Stimulated activated CD8-positive, alpha-beta memory T cell treated with anti-CD3 and anti-CD28 coated beads, Interleukin-15, amount 100 ng/mL, for 4 hours (primary cell): Measurements from ENCODE around the gene STXBP4.

Experiments used
- DNase-seq, 2 donors: peaks; one replicate each; pipeline ENCODE4 v3.0.0-alpha.2; 2020; ENCODE audit warnings: low read depth in 2 of 2

STXBP4 gene, protein sequence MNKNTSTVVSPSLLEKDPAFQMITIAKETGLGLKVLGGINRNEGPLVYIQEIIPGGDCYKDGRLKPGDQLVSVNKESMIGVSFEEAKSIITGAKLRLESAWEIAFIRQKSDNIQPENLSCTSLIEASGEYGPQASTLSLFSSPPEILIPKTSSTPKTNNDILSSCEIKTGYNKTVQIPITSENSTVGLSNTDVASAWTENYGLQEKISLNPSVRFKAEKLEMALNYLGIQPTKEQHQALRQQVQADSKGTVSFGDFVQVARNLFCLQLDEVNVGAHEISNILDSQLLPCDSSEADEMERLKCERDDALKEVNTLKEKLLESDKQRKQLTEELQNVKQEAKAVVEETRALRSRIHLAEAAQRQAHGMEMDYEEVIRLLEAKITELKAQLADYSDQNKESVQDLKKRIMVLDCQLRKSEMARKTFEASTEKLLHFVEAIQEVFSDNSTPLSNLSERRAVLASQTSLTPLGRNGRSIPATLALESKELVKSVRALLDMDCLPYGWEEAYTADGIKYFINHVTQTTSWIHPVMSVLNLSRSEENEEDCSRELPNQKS

DNA sequence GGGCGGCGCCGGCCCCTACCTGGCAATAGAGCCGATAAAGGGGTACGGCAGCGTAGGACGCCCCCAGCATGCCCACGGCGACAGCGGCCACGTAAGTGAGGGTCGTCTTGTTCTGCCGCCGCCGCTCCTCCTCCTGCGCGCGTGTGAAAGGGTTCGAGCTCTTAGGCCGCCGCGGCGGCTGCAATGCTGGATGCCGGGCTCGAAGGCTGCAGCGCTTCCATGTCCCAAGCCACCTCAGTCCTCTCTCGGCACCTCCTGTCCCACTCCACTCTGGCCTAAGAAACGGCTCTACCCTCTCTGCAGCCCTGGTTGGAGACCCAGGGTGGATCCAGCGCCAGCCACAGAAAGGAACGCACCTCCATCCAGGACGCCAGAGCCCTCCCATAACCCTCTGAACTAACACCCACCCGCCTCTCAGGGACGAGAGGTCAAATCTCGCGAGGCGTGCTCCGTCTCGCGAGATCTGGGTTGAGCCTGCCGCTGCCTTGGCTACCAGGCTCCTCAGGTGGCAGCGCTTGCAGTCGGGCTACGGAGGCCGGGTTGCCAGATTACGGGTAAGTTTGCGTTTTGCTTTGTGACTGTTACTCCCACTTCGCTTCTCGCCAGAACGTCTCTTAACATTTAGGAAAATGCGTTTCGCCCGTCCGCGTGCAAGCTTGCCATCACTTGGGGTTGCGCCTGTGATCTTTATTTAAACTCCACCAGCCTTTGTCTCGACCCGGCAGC, at the start of gene STXBP4, which contains the start of gene COX11:
Gene STXBP4, plus strand, starts transcription at position 504 of the 726 bp plus-strand sequence. CDS start 17,455 bp downstream, outside the sequence.
Gene COX11, minus strand, starts transcription at position 393 of the 726 bp plus-strand sequence. Its CDS starts 8 bp downstream, at position 385.
- DNase-seq: peak; percentile 83 to 87

DNA sequence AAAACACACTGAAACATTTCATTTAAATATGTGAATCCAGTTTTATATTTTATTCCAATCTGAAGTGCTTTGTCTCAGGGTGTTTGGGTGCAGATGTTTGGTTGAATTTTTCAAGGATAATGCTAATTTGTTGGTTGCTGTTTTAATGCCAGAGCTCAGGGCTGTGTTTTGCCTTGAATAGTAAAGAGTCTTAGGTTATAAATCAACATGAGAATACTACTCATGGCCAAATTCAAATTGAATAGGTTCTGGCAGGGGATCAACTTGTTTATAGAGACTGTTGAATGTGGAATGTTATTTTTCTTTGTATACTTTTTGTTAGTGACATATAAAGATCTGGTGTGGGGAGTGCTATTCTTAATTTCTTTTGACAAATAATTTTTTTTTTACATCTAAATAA, 49.1 kb upstream of the STXBP4 start:
- no peak for DNase-seq

DNA sequence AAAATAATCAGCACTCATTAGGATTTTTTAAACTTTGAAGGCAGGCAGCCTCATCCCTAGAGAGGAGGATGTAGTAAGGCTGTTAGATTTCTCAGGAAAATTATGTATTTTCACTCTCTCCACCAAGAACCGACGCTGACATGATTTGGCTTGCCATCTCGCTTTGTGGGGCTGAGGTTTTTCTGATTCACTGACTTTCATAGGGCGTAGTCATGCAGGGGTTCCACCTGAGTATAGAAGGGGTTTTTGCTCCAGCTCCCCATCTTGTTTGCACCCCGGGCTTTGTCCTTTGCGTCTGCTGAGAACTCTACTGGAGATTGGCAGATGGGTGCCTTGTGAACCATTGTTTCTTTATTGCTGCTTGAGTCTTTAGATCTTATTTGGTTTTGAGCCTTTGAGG, 47.7 kb upstream of the STXBP4 start:
- no peak for DNase-seq

DNA sequence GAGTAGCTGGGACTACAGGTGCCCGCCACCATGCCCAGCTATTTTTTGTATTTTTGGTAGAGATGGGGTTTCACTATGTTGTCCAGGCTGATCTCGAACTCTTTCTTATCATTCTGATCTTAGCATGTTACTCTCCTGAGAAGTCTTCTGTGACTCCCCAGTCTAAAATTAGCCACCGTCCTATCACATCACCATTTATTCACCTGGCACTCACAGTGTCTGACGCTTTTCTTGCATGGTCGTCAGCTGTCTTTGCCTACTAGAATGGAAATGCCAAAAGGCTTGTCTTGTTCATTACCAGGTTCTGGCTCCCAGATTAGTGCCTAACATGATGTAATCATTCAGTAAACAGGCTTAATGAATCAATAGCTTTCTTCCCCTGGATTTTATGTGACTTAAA, 44.2 kb upstream of the STXBP4 start:
- DNase-seq: no peak

DNA sequence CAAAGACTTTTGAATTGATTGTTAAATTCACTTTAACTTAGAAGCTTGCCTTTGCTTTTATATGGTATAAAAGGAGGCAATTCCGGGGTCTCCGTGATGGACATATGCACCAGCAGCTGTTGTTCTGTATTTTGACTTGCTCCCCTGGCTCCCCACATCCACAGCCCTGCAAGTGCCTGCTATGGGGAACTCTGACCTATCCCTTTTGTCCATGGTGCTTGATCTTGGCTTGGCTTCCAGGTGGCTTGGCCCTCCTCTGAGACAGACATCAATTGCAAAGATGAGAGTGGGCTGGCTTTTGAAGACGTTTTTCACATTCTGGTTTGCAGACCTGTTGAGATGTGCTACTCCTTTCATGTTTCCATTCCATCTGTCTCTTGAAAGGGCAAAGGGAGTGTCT, 41.0 kb upstream of the STXBP4 start:
- DNase-seq: no peak

DNA sequence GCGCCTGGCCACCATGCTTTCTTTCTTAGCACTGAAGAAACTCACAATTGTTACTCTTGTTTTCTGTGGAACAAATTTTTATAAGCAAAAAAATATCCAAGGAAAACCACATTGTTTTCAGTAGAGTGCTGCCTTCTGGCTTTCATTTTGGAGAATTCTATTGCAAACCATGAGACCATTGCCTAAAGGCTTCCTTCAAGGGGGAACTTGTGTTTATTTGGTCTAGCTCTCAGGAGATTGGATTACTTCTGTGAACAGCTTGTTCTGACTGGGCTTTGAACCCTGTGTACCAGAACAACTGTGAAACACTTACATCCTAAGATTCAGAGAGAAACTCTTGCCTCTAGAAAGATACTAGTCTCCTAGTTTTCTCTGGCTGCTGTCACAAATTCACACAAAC, 35.9 kb upstream of the STXBP4 start:
- DNase-seq: no peak

DNA sequence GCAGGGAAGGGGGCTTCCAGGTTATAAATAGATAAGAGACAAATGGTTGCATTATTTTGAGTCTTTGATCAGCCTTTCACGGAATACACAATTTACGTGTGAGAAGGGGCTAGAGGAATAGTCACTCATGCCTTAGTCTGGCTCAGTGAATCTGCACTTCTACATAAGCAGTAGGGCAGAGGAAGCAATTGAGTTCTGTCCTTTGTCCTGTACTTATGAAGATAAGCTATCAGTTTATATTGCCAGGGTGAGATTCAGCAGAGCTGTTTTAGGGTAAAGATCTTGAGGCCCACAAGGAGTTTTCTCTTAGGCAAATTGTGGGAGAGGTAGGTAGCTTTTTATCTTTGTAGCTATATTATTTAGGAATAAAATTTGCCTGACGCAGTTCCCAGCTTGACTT, 34.6 kb upstream of the STXBP4 start:
- DNase-seq: no peak

DNA sequence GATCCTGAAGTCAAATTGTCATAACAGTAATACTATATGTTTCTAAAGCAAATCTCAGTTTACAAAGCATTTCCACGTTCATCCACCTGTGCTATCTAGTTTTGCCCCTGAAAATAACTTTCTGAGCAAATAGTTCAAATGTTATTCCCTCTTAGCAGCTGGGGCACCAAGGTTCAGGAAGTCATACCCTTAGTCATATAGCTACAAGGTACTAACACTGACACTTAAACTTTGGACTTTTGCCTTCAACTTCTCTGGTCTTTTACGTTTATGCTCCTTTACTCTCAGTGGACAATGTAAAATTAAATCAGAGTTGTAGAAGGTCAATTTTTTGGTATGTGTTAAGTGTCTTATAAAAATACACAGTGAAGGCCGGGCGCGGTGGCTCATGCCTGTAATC, 33.1 kb upstream of the STXBP4 start:
- no peak for DNase-seq

DNA sequence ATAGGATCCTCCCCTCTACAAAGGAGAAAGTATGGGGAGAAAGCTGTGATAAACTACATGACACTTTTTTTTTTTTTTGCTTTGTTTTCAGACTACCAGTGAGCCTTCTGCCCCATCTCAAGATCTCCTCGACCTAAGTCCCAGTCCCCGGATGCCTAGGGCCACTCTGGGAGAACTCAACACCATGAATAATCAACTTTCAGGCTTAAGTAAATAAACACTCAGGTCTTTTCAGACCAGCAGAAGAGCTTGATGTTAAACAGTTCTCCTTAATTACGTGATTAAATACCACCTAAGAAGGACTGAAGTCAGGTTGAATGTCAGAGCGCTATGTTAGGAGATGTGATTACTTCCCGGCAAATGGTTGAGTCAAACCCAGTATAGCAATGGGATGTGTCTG, 31.5 kb upstream of the STXBP4 start:
- no peak for DNase-seq

DNA sequence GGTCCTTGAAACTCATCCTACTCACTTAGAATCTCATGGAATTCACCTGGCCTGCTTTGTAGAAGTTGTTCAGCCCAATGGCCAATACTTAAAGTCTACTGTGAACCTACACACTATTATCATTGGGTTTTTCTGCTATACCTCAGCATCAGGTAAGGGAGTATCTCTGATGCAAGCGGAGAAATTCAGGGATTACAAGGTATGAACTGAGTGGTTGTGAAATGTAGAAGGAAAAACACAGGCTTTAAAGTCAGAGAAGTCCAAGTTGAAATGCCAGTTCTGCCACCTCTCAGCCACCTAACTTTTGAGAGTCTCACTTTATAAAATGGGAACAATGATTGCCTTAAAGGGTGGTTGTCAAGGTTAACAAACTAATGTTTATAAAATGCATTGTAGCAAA, 31.1 kb upstream of the STXBP4 start:
- no peak for DNase-seq

DNA sequence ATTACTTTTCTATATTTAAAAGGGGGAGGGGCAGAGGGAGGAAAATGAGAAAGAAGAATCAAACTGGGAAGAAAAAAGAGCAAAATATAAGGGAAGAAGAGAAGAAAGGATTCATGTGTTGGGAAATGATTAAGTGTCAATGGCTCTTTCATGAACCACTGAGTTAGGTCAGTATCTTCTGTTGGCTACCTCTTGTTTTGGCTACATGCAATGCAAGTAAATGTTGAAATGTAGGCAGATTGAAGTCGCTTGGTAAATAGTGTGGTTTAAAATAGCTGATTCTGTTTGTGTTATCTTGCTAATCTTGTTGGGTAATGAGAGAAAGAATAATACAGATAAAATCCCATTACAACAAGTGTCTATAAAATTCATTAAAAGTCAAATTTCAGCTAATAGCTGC, 27.3 kb upstream of the STXBP4 start:
- no peak for DNase-seq

DNA sequence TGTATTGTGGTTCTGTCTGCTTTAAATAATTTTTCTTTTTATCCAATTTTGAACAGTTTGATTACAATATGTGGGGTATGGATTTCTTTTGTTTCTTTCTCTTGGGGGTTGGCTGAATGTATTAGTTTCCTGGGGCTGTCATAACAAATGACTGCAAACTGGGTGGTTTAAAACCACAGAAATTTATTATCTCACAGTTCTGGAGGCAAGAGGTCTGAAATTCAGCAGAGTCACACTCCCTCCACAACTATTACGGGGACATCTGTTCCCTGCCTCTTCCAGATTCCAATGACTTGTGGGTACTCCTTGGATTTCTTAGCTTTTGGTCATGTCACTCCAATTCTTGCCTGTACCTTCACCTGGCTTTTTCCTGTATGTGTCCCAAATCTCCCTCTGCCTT, 23.8 kb upstream of the STXBP4 start:
- no peak for DNase-seq

DNA sequence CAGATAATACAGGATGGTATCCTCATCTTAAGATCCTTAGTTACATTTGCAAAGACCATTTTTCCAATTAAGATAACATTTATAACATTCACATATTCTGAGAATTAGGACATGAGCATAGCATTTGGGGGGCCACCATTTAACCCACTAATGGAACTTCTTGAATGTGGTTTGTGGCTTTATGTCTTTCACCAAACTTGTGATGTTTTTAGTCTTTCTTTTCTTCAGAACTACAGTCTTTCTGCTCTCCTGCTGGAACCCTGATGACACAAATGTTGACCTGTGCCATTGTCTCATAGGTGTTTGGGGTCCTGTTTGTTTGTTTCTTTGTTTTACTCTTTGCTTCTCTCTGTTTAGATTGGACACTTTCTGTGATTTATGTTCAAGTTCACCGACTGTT, 23.3 kb upstream of the STXBP4 start:
- no peak for DNase-seq

DNA sequence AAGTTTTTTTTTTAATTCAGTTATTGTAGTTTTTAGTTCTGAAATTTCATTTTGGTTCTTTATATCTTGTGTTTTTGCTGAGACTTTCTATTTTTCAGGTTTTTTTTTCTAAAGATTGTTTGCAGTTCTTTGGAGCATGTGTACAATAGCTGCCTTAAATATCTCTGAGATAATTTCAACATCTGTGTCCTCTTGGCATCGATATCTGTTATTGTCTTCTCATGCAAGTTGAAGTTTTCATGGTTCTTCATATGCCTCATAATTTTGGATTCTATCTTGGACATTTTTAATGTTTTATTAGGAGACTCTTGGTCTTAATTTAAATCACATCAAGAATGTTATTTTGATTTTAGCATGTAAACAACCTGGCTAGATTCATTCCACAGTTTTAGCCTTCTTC, 22.9 kb upstream of the STXBP4 start:
- DNase-seq: no peak

DNA sequence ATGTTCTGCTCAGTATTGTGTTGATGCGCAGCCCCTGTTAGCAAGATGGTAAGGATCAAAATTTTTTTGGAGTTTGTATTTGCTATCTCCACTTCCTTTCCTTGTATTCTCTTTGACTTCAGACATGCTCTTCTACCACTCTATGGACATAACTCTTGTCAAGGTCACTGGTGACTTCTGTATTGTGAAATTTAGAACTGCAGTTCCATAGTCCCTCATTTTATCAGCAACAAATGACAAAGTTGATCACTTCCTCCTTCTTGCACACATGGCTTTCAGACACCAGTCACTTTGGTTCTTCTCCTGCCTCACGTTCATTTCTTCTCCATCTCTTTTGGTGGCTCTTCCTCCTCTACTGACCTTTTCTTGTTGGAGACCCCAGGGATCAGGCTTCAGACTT, 21.2 kb upstream of the STXBP4 start:
- no peak for DNase-seq

DNA sequence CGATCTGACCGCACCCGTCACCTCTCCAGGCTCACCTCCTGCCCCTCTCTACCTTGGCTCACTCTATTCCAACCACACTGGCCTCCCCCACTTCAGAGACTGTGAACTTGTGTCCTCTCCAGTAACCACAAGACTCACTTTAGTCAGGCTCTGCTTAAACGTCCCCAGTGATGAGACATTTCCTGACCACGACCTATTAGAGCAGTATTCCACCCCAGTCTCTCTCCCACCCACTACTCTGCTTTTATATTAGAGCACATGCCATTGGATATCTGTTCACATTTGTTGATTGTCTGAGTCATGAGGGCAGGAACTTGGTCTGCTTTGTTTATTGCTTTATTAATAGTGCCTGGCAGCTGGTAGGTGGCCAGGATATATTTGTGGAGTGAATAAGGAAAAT, 20.2 kb upstream of the STXBP4 start:
- no peak for DNase-seq

DNA sequence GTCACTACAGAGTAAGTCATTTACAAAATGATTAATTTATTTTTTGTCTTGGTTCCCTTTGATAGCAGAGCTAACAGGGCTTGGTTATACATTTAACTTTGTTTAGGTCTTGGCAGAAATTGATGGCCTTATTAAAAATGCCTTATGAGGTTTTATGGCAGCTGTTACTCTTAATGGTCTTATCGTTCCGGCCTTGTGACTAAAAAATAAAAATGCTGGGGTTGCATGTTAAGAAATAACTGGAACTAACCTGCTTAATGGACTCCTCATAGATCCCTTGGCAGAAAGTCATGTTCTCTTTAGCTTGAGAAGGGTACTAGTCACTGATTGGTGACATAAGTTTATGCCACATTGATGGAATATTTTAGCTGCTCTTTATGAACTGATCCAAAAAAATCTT, 18.4 kb upstream of the STXBP4 start:
- no peak for DNase-seq

DNA sequence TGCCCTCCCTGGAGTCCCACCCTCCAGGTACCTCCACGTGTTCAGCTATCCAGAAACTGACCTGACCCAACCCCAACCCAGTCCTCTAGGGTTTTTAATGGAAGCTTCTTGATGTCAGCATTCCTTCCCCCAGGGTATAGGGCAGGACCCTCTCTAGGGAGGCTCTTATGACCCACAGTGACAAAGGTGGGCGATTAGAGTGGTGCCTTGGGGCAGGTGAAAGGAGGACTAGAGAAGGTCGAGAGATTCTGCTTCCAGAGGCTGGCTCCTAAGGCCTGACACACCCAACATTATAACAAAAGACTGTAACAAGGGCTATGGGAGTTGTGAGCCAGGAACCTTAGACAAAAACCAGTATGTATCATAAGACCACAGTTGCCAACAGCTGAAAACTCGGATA, 17.3 kb upstream of the STXBP4 start:
- DNase-seq: no peak

DNA sequence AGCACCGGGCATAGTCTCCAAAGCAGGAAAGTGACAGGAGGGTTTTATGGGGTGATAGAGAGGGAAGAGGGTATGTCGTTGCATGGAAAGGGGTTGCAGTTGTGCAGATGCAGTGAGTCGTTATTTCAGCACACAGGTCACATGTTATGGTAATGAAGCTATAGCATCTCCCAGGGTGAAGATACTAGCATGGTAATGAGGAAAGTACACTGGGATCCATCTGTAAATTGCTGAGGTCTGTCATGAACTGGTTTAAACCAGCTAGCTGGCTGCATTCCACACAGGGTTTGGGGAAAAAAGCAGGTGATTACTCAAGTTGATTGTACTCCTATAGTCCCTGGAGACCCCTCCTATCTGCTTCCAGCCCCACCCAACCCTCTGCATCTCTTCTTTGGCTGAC, 11.8 kb upstream of the STXBP4 start:
- no peak for DNase-seq

DNA sequence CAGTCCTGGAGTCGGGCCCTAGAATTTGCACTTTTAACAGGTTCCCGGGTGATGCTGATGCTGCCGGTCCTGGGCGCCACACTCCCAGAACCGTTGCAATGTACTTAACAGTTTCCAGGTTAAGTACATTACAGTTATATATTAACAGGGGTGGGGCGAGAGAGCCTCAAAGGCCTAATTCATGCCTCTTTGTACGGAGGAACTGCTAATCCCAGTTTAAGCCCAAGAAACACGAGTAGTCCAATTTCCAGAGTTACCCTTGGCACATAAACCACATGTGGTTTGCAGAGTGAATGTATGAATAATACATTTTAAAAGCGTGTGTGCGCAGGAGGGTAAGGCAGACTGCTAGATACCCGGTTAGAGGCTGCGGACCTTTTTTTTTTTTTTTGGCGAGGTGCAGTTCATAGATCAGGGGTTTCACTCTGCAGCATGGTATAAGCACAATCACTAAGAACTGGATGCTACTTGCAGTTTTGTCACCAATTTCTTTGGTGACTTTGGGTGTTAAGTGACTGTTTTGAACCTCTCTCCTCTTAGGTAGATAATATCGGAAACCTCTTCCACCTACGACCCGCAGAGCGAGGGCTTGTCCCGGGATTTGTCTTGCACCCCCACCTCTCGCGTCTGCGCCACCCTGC, 824 bp upstream of the STXBP4 start:
- DNase-seq: no peak

DNA sequence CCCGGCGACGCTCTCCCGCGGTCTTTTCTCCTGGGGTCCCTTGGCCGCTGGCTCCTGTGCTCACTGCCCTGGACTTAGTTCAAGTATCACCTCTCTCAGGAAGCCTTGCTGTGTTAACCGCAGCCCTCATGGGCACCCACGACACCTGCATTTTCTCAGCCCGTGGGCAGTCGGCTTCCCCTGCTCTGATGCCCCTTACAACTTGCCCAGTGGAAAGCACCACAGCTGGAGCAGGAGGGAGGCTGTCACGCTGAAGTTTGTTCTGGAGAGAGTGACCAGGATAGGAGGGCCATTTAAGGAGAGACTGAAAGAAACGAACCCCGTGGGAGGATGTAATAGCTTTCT, 395 bp downstream of the STXBP4 start:
- DNase-seq: peak in 1 of 2 donors; percentile 10
